Stimulated activated CD8-positive, alpha-beta memory T cell treated with anti-CD3 and anti-CD28 coated beads, Interleukin-12 subunit alpha, Interleukin-12 subunit beta, amount 100 ng/mL, for 24 hours (primary cell): ENCODE measurements around the gene KLHDC4.
"Not testable (repeated sequence)": the region's sequence is repeated elsewhere in the genome, so short reads cannot be mapped to it uniquely, and the experiment has no call there.

Experiments
- DNase-seq: peaks from one replicate; pipeline ENCODE4 v3.0.0-alpha.2; 2020; ENCODE audit errors: extremely low read depth

The KLHDC4 gene

DNA sequence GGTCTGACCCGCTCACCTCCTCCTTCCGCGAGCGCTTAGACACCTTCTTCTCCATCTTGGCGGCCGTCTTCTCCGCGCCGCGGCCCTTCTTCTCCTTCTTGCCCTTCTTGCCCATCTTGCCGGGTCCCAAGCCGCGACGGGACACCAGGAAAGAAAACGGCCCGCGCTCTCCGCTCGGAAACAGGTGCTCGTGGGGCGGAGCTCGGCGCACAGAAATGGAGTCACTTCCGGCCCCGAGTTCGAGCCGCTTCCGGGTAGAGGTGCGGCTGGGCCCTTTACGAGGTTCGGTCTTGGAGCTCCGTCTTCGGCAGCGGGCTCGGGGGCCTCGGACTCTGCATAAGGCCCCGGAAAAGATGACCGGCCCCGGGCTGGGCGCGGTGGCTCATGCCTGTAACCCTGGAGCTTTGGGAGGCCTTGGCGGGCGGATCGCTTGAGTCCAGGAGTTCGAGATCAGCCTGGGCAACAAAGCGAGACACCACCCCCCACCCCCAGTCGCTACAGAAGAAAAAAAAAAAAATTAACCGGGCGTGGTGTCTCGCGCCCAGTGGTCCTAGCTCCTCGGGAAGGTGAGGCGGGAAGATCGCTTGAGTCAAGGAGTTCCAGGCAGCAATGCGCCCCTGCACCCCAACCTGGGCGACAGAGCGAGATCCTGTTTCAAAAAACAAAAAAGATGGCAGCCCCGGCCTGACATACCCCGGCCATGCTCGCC, at the start of gene KLHDC4:
KLHDC4 (minus strand) TSS at position 211 of the 709 bp plus-strand sequence; CDS start at position 115, 96 bp downstream.
- peak; percentile 71 for DNase-seq

- DNase-seq = no peak
Observed at GRCh38 chr16:87815567-87815966, 49.8 kb upstream of the KLHDC4 start.

DNA sequence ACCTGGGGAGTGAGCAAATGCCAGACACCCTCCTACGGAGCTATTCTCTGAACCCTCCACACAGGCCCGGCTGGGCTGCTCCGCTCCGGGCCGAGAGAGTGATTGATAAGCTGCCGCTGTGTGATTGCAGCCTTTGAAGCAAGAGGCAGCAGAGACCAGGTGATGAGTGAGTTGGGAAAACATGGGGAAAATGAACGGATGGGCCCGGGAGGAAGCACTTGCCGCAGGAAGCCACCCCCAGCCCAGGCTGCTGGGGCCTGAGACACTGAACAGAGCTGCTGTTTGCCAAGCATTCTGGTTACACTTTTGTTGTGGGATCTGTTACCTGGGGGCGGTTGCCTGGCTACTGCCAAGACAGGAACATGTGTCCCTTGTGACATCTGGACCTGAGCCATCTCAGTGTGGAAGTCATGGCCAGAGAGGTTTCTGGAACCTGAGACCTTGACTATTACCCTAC, 46.4 kb upstream of the KLHDC4 start:
- no peak for DNase-seq

DNA sequence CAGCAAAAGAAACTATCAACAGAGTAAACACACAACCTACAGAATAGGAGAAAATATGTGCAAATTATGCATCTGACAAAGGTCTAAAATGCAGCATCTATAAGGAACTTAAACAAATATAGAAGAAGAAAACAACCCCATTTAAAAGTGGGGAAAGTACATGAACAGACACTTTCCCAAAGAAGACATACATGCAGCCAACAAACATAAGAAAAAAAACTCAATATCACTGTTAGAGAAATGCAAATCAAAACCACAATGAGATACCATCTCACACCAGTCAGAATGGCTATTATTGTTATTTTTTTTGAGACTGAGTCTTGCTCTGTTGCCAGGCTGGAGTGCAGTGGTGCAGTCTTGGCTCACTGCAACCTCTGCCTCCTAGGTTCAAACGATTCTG, 45.7 kb upstream of the KLHDC4 start:
- DNase-seq = not testable (repeated sequence)

DNA sequence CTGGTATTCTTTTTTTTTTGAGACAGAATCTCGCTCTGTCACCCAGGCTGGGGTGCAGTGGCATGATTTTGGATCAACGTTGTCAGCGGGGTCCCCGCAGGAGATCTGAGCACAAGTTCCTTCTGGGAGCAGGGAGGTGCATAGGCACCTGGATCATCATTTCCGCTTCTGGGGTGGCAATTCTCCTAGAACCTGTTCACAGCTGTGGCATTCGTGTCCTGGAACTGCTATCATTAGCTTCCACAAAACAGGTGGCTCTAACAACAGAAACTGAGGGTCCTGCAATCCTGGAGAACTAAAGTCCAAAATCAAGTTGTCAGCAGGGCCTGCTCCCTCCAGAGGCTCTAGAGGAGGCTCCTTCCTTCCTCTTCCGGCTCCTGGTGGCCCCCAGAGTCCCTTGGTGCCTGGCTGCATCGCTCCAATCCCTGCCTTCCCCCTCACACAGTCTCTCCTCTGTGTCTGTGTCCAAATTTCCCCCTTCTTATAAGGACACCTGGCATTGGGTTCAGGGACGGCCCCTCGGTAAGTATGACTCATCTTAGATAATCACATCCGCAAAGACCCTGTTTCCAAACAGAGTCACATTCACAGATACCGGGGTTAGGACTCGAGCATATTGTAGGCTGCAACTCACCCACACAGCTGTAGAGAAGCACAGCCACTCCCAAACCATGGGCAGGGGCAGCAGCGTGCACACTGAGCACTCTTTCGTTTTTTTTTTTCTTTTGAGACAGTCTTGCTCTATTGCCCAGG, 43.5 kb upstream of the KLHDC4 start:
- no peak for DNase-seq

GRCh38 chr16:87808108-87808507, 42.3 kb upstream of the KLHDC4 start:
- DNase-seq = no peak

- DNase-seq = no peak
Observed at GRCh38 chr16:87806641-87807546, 41.1 kb upstream of the KLHDC4 start.

DNA sequence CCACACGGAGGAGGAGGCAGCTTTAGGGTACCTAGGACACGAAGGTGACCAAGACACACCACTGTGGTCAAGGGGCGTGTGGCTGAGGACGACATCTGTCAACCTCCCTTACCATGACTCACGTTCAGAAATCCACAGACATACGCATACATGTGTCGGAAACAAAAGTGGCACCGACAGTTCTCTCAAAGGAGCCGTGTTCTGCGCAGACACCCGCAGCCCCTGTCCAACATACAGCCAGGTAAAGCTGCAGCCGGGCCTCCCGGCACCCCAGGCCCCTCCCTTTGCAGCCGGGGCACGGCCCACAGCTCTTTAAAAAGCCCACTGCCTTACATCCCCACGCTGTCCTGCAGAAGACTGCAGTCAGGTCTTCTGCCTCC, 40.5 kb upstream of the KLHDC4 start:
- no peak for DNase-seq

GRCh38 chr16:87803385-87803784, 37.6 kb upstream of the KLHDC4 start:
- no peak for DNase-seq

GRCh38 chr16:87802670-87803069, 36.9 kb upstream of the KLHDC4 start:
- DNase-seq = no peak

- DNase-seq = no peak
Observed at GRCh38 chr16:87801679-87802259, 36.0 kb upstream of the KLHDC4 start.

DNA sequence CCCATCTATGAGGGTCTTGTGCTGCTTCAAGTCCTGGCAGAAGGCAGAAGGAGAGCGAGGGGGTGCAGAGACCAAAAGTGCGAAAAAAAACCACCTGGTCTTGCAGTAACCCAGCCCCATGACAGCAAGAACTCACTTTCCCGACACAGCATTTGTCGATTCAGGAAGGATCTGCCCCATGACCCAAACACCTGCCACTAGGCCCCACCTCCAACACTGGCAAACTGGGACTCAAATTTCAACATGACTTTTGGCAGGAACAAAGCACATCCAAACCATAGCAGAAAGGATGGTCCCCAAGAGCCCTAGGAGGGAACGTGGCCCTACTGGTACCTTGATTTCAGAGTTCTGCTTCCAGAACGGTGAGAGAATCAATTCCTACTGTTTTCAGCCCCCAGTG, 34.7 kb upstream of the KLHDC4 start:
- no peak for DNase-seq

GRCh38 chr16:87795336-87795735, 29.6 kb upstream of the KLHDC4 start:
- no peak for DNase-seq

GRCh38 chr16:87794485-87795078, 28.8 kb upstream of the KLHDC4 start:
- no peak for DNase-seq

DNA sequence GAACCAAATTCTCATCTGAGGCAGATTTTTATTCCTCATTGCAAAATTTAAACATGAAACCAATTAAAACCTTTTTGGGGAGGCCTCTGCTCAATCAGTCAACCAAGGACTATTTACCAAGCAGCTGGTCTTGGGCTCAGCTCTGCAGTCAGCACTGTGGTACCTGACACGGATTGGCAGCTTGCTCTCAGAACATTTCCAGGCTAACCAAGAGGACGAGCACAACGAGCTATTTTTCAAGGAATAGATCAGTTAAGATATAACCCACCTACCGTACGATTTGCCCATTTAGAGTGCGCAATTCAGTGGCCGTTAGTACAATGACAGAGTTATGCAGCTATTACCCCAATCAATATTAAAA, 26.4 kb upstream of the KLHDC4 start:
- no peak for DNase-seq

DNA sequence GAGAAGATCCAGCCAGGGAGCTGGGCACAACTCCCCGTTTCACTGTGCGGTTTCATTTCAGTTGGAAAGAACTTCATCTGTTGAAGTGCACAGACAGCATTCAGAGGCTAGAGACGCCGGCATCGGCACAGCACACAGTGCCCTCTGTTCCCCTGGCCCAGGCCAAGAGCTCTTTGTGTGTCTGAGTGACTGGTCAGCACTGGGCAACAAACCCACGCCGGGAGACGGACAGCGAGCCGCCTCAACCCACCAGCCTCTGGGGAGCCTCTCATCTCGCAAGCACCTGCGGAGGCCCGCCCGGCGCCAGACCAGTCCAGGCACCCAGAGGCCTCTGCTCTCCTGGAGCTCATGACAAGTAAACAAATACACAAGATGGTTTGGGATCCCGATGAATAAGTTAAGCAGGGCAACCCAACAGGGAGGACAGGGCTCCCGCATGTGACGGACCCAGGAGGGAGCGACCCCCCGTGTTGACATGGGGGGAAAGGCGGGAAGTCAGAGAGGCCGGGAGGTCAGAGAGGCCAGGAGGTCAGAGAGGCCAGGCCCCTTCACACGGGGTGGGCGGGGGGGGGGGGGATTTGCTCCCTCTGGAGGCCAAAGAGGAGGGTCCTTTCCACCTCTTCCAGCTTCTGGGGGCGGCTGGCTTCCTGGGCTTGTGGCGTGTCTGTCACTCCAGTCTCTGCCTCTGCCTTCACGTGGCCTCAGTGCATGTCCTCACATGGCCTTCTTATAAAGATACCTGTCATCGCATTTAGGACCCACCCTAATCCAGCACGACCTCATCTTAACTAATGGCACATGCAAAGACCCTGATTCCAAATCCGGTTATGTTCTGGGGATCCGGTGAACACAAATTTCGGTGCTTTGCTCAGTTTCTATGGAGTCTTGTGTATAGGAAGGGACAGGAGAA, 25.8 kb upstream of the KLHDC4 start:
- no peak for DNase-seq

GRCh38 chr16:87790292-87791100, 24.7 kb upstream of the KLHDC4 start:
- no peak for DNase-seq

- no peak for DNase-seq
Observed at GRCh38 chr16:87789437-87790291, 23.9 kb upstream of the KLHDC4 start.
